Kidney epithelial cell (primary cell): Measurements from ENCODE around the gene EXT2. TPM values are rescaled to one million over a fixed set of nuclear protein-coding genes. Genes with fewer than 3 reads are reported as not detected.

Experiments
- DNase-seq: peaks from one replicate; pipeline ENCODE4 v3.0.0-alpha.2; 2010; ENCODE audit warnings: low read depth
- H3K27me3 ChIP-seq: 2 replicates; pipeline ENCODE4 v1.6.0; 2011; ENCODE audit warnings: low read length; ENCODE audit not compliant: control insufficient read depth, insufficient read depth
- H3K36me3 ChIP-seq: 2 replicates; pipeline ENCODE4 v1.5.1; 2011; ENCODE audit warnings: low read length; ENCODE audit not compliant: control insufficient read depth, insufficient read depth
- H3K4me3 ChIP-seq: 2 replicates; pipeline ENCODE4 v1.5.1; 2011; ENCODE audit warnings: low read depth, mild to moderate bottlenecking, control low read depth, low read length
- CTCF ChIP-seq: IDR thresholded peaks from 2 replicates; pipeline ENCODE4 v1.5.1; 2011; ENCODE audit warnings: mild to moderate bottlenecking, moderate library complexity, low read length, control low read depth, inconsistent platforms; ENCODE audit not compliant: insufficient read depth, poor library complexity, severe bottlenecking
- total RNA-seq: library from RNA; depleted of rRNA; stranded (reverse); fragments of >200 nt; gene quantifications from 2 replicates; pipeline ENCODE4 v1.2.3, GENCODE V29; 2015

EXT2 gene
- total RNA-seq, 1 donor from 2014 or later = 83.5 TPM

- TF ChIP-seq CTCF = no peak
- H3K4me3 ChIP-seq = no peak overlapping the region
- DNase-seq = no peak
- no peaks in the 10 kb centered on the region for H3K27me3 ChIP-seq
- H3K36me3 ChIP-seq = no peaks in the 10 kb centered on the region
These were observed 166.5 kb downstream of the EXT2 start for GRCh38 chr11:44261800-44262591.

GRCh38 chr11:44263738-44264437, 168.4 kb downstream of the EXT2 start:
- no peak overlapping the region for H3K4me3 ChIP-seq
- peaks cover 2% of the 10 kb centered on the region for H3K27me3 ChIP-seq
- H3K36me3 ChIP-seq = no peaks in the 10 kb centered on the region
- DNase-seq = no peak
- TF ChIP-seq CTCF = no peak

- no peak for TF ChIP-seq CTCF
- Histone ChIP-seq H3K4me3 (no peak overlapping the region), H3K27me3 (peaks cover 2% of the 10 kb centered on the region), H3K36me3 (no peaks in the 10 kb centered on the region)
- DNase-seq = no peak
These were observed 168.9 kb downstream of the EXT2 start for GRCh38 chr11:44264438-44264749.

- peaks cover 2% of the 10 kb centered on the region for H3K27me3 ChIP-seq
- no peak overlapping the region for H3K4me3 ChIP-seq
- H3K36me3 ChIP-seq = no peaks in the 10 kb centered on the region
- DNase-seq = no peak
- TF ChIP-seq CTCF = no peak
These were observed 169.3 kb downstream of the EXT2 start for GRCh38 chr11:44264761-44265160.

GRCh38 chr11:44266056-44266780, 170.7 kb downstream of the EXT2 start:
- peaks cover 2% of the 10 kb centered on the region for H3K27me3 ChIP-seq
- TF ChIP-seq CTCF = no peak
- no peak for DNase-seq
- no peaks in the 10 kb centered on the region for H3K36me3 ChIP-seq
- no peak overlapping the region for H3K4me3 ChIP-seq
